GM12873 (cell line): ENCODE data around the gene RMI1.

Experiments used
- TF ChIP-seq, protein P1 (sequence below): IDR thresholded peaks from 2 replicates; pipeline ENCODE4 v1.5.1; 2012; ENCODE audit warnings: low read depth, mild to moderate bottlenecking, moderate library complexity, low read length, control low read depth; ENCODE audit not compliant: insufficient read depth; ENCODE audit errors: missing control alignments

The RMI1 gene

DNA sequence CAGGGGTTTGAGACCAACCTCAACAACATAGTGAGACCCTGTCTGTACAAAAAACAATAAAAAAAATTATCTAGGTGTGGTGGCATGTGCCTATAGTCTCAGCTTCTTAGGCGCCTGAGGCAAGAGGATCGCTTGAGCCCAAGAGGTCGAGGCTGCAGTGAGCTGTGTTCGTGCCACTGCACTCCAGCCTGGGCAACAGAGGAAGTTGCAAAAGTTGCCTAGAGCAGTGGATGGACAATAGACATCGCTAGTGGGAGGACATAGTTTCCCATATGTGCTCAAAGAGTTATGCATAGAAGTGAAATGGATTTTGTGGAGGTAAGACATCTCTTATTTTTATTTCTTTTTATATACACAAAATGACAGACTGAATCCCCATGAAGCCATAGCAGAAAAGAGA, 19.6 kb upstream of the RMI1 start:
- TF ChIP-seq, protein P1, sequence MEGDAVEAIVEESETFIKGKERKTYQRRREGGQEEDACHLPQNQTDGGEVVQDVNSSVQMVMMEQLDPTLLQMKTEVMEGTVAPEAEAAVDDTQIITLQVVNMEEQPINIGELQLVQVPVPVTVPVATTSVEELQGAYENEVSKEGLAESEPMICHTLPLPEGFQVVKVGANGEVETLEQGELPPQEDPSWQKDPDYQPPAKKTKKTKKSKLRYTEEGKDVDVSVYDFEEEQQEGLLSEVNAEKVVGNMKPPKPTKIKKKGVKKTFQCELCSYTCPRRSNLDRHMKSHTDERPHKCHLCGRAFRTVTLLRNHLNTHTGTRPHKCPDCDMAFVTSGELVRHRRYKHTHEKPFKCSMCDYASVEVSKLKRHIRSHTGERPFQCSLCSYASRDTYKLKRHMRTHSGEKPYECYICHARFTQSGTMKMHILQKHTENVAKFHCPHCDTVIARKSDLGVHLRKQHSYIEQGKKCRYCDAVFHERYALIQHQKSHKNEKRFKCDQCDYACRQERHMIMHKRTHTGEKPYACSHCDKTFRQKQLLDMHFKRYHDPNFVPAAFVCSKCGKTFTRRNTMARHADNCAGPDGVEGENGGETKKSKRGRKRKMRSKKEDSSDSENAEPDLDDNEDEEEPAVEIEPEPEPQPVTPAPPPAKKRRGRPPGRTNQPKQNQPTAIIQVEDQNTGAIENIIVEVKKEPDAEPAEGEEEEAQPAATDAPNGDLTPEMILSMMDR, result no peak

DNA sequence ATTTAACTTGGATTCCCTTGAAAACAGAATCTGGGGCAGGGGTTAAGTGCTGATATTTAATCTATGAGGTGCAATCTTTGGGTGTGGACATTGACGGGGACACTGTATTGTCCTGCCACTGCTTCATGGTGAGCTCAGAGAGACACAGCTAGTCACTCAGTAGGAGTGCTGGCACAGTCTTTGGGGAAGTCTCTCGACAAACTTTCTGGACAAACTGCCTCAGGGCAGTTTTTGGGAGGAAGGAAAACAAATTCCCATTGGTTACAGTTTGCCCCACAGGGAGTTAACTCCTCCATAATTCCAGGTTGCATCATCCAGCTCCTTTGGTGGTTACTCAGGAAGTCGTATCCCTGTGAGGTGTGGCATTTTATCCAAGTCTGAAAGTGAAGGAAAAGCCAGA, 18.4 kb upstream of the RMI1 start:
- TF ChIP-seq, protein P1, result no peak

DNA sequence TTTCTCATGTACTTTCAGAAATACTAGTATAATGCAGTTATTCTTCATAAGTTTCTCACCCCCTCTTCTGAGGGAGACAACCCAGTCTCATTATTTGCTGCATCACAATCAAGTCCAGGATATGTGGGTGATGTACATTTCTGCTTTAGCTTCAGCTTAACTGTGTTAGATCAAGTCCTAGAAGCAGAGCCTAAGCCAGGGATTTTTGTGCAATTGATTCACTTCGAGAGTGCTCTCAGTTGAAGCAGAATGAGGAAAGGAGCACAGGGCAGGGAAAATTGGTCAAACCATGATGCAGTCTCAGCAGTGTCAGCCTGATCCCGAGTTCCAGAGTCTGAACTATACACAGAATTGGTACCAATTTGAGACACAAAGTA, 15.6 kb upstream of the RMI1 start:
- TF ChIP-seq, protein P1, result no peak

DNA sequence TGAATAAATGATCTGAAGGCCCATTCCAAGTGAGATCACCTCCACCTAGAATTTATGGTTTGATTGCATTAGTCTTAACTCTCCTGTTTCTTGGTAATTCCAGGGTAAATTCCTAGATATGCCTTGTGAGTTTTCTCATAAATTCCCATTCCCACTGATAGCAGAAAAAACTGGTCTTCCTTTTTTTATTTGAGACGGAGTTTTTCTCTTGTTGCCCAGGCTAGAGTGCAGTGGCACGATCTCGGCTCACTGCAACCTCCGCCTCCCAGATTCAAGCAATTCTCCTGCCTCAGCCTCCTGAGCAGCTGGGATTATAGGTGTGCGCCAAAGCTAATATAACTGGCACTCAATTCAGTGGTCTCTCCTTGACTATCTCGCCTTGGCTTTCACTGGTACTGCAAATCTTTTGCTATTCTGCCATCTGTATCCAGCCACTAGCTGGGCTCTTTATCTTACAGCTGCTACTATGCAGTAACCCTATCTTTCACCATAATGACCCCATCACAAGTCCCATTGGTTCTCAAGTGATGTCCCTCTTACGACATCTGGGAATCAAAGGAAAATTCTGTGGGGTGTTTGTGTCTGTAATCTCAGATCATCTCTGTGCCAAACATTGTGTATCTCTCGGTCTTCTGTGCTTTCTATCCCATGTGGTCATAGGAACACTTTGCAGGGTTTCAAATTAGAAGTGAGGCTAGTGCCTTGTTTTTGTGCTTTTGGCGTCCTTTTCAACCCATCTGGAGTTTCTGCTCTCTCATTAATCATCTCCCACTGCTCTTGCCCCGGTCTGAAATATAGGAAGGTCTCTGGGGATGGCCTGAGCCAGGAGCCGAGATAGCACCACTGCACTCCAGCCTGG, 15.0 kb upstream of the RMI1 start:
- TF ChIP-seq, protein P1, result no peak

DNA sequence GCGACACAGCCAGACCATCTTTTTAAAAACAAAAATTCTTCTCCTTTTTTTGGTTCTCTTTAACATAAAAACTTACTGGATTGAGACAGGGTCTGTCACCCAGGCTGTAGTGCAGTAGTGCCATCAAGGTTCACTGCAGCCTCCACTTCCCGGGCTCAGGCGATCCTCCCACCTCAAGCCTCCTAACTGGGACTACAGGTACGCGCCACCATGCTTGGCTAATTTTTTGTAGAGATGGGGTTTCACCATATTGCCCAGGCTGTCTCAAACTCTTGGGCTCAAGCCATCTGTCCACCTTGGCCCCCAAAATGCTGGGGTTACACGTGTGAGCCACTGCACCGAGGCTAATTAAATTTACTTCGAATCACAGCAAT, 14.4 kb upstream of the RMI1 start:
- TF ChIP-seq, protein P1, result no peak

DNA sequence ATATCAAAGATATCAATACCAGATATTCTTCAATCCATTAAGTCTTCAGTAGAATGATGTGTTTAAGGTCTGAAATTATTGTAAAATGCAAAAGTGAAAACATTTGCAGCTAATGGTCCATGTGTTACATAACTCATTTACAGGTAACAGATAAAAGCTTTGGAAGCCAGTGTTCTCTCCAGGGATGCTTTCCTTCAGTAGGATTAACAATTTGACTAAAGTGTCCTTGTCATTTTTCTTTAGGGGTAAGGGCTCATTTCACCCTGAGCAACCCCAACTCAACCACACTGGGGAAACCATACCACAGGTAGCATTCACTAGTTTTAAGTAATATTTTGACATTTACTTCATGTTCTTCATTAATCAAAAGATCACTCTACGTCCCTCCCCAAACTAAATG, 13.5 kb upstream of the RMI1 start:
- TF ChIP-seq, protein P1, result no peak

DNA sequence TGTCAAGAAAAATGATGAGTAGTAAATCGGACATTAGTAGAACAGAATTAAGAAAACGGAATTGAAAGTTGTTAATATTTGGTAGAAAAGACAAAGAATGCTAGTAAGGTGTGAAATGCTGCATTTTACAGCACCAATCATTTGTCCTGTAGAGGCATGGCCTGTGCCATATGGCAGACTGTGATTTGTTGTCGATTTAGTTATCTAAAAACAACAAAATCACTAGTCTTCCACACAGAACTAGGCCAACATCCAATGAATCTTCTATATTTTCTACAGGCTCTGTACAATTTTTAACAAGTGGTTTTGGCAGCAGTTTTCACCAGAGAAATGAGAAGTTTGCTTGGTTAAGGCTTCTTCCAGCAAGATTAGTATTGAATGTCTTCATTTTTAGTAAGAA, 11.0 kb upstream of the RMI1 start:
- TF ChIP-seq, protein P1, result no peak

DNA sequence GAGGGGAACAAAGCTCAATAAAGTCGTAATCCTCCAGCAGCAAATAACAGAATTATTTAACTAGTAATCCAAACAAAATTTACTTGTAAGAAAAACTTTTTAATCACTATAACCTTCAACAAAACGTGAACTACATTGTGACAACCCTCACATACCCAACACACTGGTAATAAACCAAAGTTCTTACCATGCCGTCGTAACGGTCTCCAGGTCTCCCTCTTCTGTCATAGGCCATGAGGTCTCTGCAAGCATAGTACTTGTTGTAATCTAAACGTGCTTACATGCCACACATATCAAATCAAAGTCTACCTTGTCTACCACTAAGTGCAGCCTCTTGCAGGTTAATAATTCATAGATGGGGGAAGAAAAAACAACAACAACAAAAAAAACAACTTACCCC, 9.1 kb upstream of the RMI1 start:
- TF ChIP-seq, protein P1, result no peak
